BJ (cell line): ENCODE data around the gene ALDH3B1. TPM values are rescaled to one million over a fixed set of nuclear protein-coding genes. Genes with fewer than 3 reads are reported as not detected.

ENCODE experiments used
- CTCF ChIA-PET: fragments of 350-600 bp; formaldehyde crosslinking; extraction: SDS; loops from one replicate; lab custom pipeline; 2021; ENCODE audit warnings: antibody characterized with exemption, inconsistent platforms; lab: Yijun Ruan, JAX
- POLR2A ChIA-PET: fragments of 300-600 bp; sonication (Branson Sonifier 250); formaldehyde crosslinking; extraction: SDS; loops from one replicate; lab custom pipeline; 2021; ENCODE audit warnings: antibody characterized with exemption; lab: Charles Lee
- DNase-seq: peaks from one replicate; pipeline ENCODE4 v3.0.0-alpha.2; 2011; ENCODE audit warnings: low read depth
- H3K27me3 ChIP-seq: 2 replicates; pipeline ENCODE4 v1.6.0; 2011; ENCODE audit warnings: low read length; ENCODE audit not compliant: control insufficient read depth, insufficient read depth
- H3K36me3 ChIP-seq: 2 replicates; pipeline ENCODE4 v1.5.1; 2011; ENCODE audit warnings: low read length; ENCODE audit not compliant: control insufficient read depth, insufficient read depth
- H3K4me3 ChIP-seq: 2 replicates; pipeline ENCODE4 v1.5.1; 2011; ENCODE audit warnings: low read depth, mild to moderate bottlenecking, control low read depth, low read length
- polyA plus RNA-seq: library from polyadenylated mRNA; depleted of rRNA; stranded (reverse); fragments of >200 nt; gene quantifications from 2 replicates; pipeline ENCODE4 v1.2.3, GENCODE V29; 2011
- TF ChIP-seq, protein P1 (sequence below): IDR thresholded peaks from 2 replicates; pipeline ENCODE4 v1.5.1; 2011; ENCODE audit warnings: low read depth, mild to moderate bottlenecking, control low read depth, inconsistent platforms, low read length, moderate library complexity; ENCODE audit not compliant: insufficient read depth

ALDH3B1 gene
- polyA plus RNA-seq, 1 experiment = 74.2 TPM

DNA sequence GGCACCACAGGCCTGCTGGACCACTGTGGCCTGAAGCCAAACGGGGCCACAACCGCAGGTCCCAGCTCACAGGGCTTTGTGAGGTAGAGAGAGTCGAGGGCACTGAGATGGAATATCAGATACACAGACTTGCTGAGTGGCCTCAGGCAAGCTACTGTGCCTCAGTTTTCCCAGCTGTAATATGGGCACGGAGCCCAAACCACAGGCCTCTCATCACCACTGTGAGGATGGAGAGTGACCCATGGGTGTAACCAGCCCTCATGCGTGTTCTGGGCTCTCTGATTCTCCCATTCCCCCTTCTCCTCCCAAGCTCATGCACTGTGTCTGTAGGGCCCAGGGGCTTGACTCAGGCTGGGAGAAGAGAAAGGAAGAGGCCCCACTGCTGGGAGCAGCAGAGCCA, 10.4 kb upstream of the ALDH3B1 start:
- H3K36me3 ChIP-seq = no peaks in the 10 kb centered on the region; the same call in 1 of the 2 replicates
- ChIA-PET CTCF (no interaction called here), POLR2A (interaction anchor here (0.6 kb wide), 1 partner anchor 14 kb away, joined by 3 read pairs; no protein-coding TSS in a partner anchor)
- no peak for DNase-seq
- H3K4me3 ChIP-seq = no peak overlapping the region
- TF ChIP-seq, protein P1, sequence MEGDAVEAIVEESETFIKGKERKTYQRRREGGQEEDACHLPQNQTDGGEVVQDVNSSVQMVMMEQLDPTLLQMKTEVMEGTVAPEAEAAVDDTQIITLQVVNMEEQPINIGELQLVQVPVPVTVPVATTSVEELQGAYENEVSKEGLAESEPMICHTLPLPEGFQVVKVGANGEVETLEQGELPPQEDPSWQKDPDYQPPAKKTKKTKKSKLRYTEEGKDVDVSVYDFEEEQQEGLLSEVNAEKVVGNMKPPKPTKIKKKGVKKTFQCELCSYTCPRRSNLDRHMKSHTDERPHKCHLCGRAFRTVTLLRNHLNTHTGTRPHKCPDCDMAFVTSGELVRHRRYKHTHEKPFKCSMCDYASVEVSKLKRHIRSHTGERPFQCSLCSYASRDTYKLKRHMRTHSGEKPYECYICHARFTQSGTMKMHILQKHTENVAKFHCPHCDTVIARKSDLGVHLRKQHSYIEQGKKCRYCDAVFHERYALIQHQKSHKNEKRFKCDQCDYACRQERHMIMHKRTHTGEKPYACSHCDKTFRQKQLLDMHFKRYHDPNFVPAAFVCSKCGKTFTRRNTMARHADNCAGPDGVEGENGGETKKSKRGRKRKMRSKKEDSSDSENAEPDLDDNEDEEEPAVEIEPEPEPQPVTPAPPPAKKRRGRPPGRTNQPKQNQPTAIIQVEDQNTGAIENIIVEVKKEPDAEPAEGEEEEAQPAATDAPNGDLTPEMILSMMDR = no peak
- no peaks in the 10 kb centered on the region for H3K27me3 ChIP-seq

DNA sequence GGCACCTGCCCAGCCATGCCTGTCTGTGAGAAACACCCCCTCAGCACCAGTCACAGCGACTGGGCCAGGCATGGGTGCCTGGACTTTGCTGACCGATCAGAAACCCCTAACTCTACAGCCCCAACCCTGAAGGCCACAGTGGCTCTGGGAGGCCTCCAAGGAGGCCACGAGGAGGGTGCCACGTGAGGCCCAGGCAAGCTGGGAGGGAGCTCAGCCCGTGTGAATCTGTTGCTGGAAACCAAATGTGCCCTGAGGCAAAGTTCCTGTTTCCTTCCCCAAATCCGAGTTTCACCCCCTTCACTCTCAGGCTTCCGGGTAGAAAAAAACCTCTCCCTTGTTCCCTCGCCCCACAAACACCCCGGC, 7.6 kb upstream of the ALDH3B1 start:
- POLR2A ChIA-PET = no interaction called here
- Histone ChIP-seq H3K27me3 (no peaks in the 10 kb centered on the region), H3K4me3 (peak overlapping the region; percentile 71; the same call in 1 of the 2 replicates), H3K36me3 (no peaks in the 10 kb centered on the region; the same call in 1 of the 2 replicates)
- TF ChIP-seq, protein P1 = no peak
- DNase-seq = no peak
- CTCF ChIA-PET = interaction anchor here (0.9 to 1.6 kb wide), 3 partner anchors 8 to 47 kb away, joined by 3 to 5 read pairs (median 4); no protein-coding TSS in a partner anchor

DNA sequence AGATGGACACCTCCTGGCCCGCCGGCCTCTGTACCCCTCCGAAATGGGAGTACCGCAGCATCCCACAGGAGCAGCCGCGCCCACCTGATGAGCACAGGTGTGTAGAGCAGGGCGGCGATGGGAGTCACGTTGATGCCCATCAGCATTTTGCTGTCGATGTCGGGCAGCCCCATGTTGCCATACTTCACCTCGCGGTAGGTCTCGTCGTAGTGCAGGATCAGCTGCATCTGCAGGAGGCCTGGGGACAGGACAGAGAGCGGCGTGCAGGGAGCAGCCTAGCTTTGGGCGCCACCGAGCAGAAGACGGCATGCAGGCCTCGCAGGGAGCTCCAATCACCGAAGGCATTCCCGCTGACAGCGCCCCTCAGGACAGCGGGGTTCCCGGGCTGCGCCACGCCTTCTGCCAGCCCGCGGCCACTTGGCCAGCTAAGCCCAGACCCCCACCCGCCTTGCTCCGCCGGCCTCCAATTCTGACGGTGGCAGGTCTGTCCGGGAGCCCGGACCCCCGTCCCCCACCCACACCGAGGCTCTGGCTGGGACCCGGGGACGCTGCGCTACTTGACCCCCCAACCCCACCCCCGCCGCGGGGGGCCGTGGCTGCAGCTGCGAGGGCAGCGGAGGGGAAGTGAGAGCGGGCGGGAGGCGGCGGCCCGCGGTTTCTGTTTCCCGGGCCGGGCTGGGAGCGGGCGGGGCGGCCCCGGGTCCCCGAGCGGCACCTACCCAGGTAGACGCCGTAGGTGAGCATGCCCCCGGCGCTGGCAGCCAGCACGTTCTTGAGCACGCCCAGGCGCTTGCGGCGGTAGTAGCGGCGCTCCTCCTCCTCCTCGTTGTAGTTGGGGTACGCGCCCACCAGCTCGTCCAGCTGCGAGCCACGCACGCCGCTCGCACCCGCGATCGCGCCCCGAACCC, 6.9 kb upstream of the ALDH3B1 start:
- H3K36me3 ChIP-seq = no peaks in the 10 kb centered on the region
- peak overlapping the region; percentile 71 for H3K4me3 ChIP-seq
- TF ChIP-seq, protein P1 = no peak
- ChIA-PET CTCF (interaction anchor here (1.5 to 1.6 kb wide), 2 partner anchors 9 to 48 kb away, joined by 4 to 5 read pairs; no protein-coding TSS in a partner anchor), POLR2A (no interaction called here)
- no peaks in the 10 kb centered on the region for H3K27me3 ChIP-seq
- DNase-seq = no peak

DNA sequence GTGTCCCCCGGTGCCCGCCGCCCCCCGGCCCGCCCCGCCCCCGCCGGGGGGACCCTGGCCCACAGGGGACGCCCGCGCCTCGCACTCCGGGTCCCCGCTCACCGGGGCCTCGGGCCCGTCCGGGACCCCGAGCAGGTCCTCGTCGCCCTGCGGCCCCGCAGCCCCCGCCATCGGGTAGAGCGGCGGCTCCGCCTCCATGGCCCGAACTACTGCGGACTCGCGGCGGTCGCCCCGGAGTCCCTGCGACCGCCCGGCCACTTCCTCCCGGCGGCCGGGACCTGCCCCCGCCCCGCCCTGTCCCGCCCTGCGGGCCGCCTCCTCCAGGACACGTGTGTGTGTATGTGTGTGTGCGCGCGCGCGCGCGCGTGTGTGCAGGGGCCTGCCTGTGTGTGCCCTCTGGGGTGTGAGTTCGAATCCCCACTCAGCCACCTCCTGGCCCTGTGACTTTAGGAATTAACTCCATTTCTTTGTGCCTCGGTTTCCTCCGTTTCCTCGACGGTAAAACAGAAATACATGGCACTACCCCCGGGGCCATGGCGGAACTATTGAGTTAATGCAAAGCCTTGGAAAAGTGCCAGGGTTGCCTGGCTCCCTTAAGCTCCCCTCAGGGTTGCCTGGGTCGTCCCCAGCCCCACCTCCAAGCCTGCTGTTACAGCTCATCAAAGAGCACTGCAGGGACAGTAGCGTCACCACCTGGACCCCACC, 6.1 kb upstream of the ALDH3B1 start, which contains the start of gene UNC93B1:
TSS of gene UNC93B1 (minus strand) at position 252 of the 705 bp plus-strand sequence. CDS start at position 198, 54 bp downstream.
- CTCF ChIA-PET = no interaction called here
- Histone ChIP-seq H3K27me3 (no peaks in the 10 kb centered on the region), H3K4me3 (peak within 1 kb of the TSS; percentile 71), H3K36me3 (no peaks in the 10 kb centered on the region)
- no peak for DNase-seq
- POLR2A ChIA-PET = no interaction called here
- TF ChIP-seq, protein P1 = no peak
